HepG2 (cell line): ENCODE results near the gene GCDH. TPM values are rescaled to one million over a fixed set of nuclear protein-coding genes. Genes with fewer than 3 reads are reported as not detected.

Source experiments
- EP300 ChIP-seq, 3 experiments: sonication (generic) in 1 of 3; formaldehyde crosslinking in 1 of 3; IDR thresholded peaks; 2 replicates each; pipeline versions ENCODE4 v1.5.1 to v1.6.1; 2011 to 2020; ENCODE audit warnings: low read depth in 2 of 3, low read length in 2 of 3, borderline replicate concordance in 1 of 3, improper control_type of control experiment in 1 of 3, mild to moderate bottlenecking in 1 of 3, missing genetic modification reagents in 1 of 3, moderate library complexity in 1 of 3
- ERF ChIP-seq: IDR thresholded peaks from 2 replicates; pipeline ENCODE4 v1.6.1; 2018; ENCODE audit warnings: missing biosample characterization, missing genetic modification reagents
- FOXM1 ChIP-seq: sonication (generic); formaldehyde crosslinking; IDR thresholded peaks from 2 replicates; pipeline ENCODE4 v1.5.0; 2020; ENCODE audit warnings: missing genetic modification reagents
- KMT2B ChIP-seq: IDR thresholded peaks from 2 replicates; pipeline ENCODE4 v1.6.1; 2016; ENCODE audit warnings: missing genetic modification reagents, missing compliant biosample characterization
- MAF1 ChIP-seq: sonication (generic); formaldehyde crosslinking; IDR thresholded peaks from 2 replicates; pipeline ENCODE4 v1.5.0; 2020; ENCODE audit warnings: missing genetic modification reagents, borderline replicate concordance
- MEIS2 ChIP-seq: sonication (generic); formaldehyde crosslinking; IDR thresholded peaks from 2 replicates; pipeline ENCODE4 v1.9.0; 2021; ENCODE audit warnings: mild to moderate bottlenecking, missing genetic modification reagents
- NFYB ChIP-seq: sonication (generic); formaldehyde crosslinking; IDR thresholded peaks from 2 replicates; pipeline ENCODE4 v1.4.0; 2020; ENCODE audit warnings: missing genetic modification reagents
- NR2F2 ChIP-seq: IDR thresholded peaks from 2 replicates; pipeline ENCODE4 v1.6.1; 2012; ENCODE audit warnings: low read depth, inconsistent platforms, borderline replicate concordance
- RFXAP ChIP-seq: sonication (generic); formaldehyde crosslinking; IDR thresholded peaks from 2 replicates; pipeline ENCODE4 v1.4.0; 2020; ENCODE audit warnings: missing genetic modification reagents, borderline replicate concordance
- ZFP91 ChIP-seq: sonication (generic); formaldehyde crosslinking; IDR thresholded peaks from 2 replicates; pipeline ENCODE4 v1.9.0; 2022; ENCODE audit warnings: missing genetic modification reagents, mild to moderate bottlenecking, borderline replicate concordance
- ZNF577 ChIP-seq: sonication (generic); formaldehyde crosslinking; IDR thresholded peaks from 2 replicates; pipeline ENCODE4 v1.4.0; 2020; ENCODE audit warnings: mild to moderate bottlenecking, low read depth, missing genetic modification reagents, borderline replicate concordance
- ZNF607 ChIP-seq: sonication (generic); formaldehyde crosslinking; IDR thresholded peaks from 2 replicates; pipeline ENCODE4 v1.5.1; 2020; ENCODE audit warnings: missing genetic modification reagents, mild to moderate bottlenecking, borderline replicate concordance
- ZNF629 ChIP-seq: sonication (generic); formaldehyde crosslinking; conservative IDR thresholded peaks from 2 replicates; pipeline ENCODE4 v1.5.0; 2020; ENCODE audit warnings: missing genetic modification reagents
- ZNF720 ChIP-seq: sonication (generic); formaldehyde crosslinking; IDR thresholded peaks from 2 replicates; pipeline ENCODE4 v1.4.0; 2020; ENCODE audit warnings: missing genetic modification reagents
- ZNF749 ChIP-seq: sonication (generic); formaldehyde crosslinking; IDR thresholded peaks from 2 replicates; pipeline ENCODE4 v1.8.0; 2022; ENCODE audit warnings: mild to moderate bottlenecking, missing genetic modification reagents, moderate library complexity, borderline replicate concordance
- ZNF841 ChIP-seq: sonication (generic); formaldehyde crosslinking; IDR thresholded peaks from 2 replicates; pipeline ENCODE4 v1.8.1; 2023; ENCODE audit warnings: missing genetic modification reagents, borderline replicate concordance
- ZNF879 ChIP-seq: sonication (generic); formaldehyde crosslinking; IDR thresholded peaks from 2 replicates; pipeline ENCODE4 v1.8.1; 2023; ENCODE audit warnings: missing genetic modification reagents
- ZSCAN20 ChIP-seq: sonication (generic); formaldehyde crosslinking; IDR thresholded peaks from 2 replicates; pipeline ENCODE4 v1.4.0; 2020; ENCODE audit warnings: missing genetic modification reagents, mild to moderate bottlenecking, borderline replicate concordance
- polyA plus RNA-seq, 8 experiments: library from polyadenylated mRNA; depleted of rRNA in 3 of 8; stranded (reverse) in 7 of 8; unstranded in 1 of 8; fragments of >200 nt; fragmentation: Illumina TruSeq in 4 of 8; extraction: Trizol in 4 of 8; gene quantifications; 2 replicates each; pipeline versions ENCODE4 v1.2.1 to v1.2.3, GENCODE V29; 2011 to 2016; ENCODE audit warnings: low read depth in 4 of 8, missing spikeins in 1 of 8, mixed read lengths in 1 of 8; ENCODE audit not compliant: insufficient read depth in 1 of 8
- total RNA-seq, 5 experiments: library from RNA; depleted of rRNA; stranded (reverse); fragments of >200 nt; fragmentation: Illumina TruSeq; extraction: Trizol; gene quantifications; 2 replicates each; pipeline ENCODE4 v1.2.3, GENCODE V29; 2016; ENCODE audit warnings: low read depth in 1 of 5
- TF ChIP-seq, protein P1 (sequence below): sonication (generic); formaldehyde crosslinking; IDR thresholded peaks from 2 replicates; pipeline ENCODE4 v1.4.0; 2020; ENCODE audit warnings: missing genetic modification reagents, borderline replicate concordance
- TF ChIP-seq, protein P2 (sequence below): sonication (generic); formaldehyde crosslinking; IDR thresholded peaks from 2 replicates; pipeline ENCODE4 v1.4.0; 2020; ENCODE audit warnings: mild to moderate bottlenecking, missing genetic modification reagents

The GCDH gene
- total and polyA plus RNA-seq, 2 of the 13 experiments (the other 11 are each of a cell fraction or from before 2014, with no cell fraction given): 15.1 to 38.0 TPM

- 0 out of 2 replicates have a peak, but pooled peaks have one; percentile 28 for TF ChIP-seq ZNF607
- TF ChIP-seq FOXM1 (CRISPR knock-in tag): no peak
- no peak for TF ChIP-seq NR2F2
- peak; percentile 91 for TF ChIP-seq ZNF629 (CRISPR knock-in tag)
- TF ChIP-seq ZNF749 (CRISPR knock-in tag): 0 out of 2 replicates have a peak, but pooled peaks have one; percentile 40
- TF ChIP-seq, protein P1, sequence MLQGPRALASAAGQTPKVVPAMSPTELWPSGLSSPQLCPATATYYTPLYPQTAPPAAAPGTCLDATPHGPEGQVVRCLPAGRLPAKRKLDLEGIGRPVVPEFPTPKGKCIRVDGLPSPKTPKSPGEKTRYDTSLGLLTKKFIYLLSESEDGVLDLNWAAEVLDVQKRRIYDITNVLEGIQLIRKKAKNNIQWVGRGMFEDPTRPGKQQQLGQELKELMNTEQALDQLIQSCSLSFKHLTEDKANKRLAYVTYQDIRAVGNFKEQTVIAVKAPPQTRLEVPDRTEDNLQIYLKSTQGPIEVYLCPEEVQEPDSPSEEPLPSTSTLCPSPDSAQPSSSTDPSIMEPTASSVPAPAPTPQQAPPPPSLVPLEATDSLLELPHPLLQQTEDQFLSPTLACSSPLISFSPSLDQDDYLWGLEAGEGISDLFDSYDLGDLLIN (CRISPR knock-in tag): no peak
- TF ChIP-seq ZNF879: no peak
- no peak for TF ChIP-seq MAF1
- TF ChIP-seq ZNF720 (CRISPR knock-in tag): no peak
- TF ChIP-seq ZSCAN20 (CRISPR knock-in tag): no peak
- TF ChIP-seq ZNF841 (CRISPR knock-in tag): no peak
- no peak for TF ChIP-seq ZNF577 (CRISPR knock-in tag)
- TF ChIP-seq, protein P2, sequence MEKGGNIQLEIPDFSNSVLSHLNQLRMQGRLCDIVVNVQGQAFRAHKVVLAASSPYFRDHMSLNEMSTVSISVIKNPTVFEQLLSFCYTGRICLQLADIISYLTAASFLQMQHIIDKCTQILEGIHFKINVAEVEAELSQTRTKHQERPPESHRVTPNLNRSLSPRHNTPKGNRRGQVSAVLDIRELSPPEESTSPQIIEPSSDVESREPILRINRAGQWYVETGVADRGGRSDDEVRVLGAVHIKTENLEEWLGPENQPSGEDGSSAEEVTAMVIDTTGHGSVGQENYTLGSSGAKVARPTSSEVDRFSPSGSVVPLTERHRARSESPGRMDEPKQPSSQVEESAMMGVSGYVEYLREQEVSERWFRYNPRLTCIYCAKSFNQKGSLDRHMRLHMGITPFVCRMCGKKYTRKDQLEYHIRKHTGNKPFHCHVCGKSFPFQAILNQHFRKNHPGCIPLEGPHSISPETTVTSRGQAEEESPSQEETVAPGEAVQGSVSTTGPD (CRISPR knock-in tag): no peak
- TF ChIP-seq RFXAP (CRISPR knock-in tag): no peak
- TF ChIP-seq ZFP91: no peak
- TF ChIP-seq NFYB (CRISPR knock-in tag): no peak
- TF ChIP-seq KMT2B (CRISPR knock-in tag): no peak
- no peak for TF ChIP-seq ERF
- no peak for TF ChIP-seq EP300 (IDR thresholded peaks at IDR 0.05; ENCODE audit: low read depth in 2 of 2, low read length in 2 of 2)
- TF ChIP-seq EP300 (CRISPR knock-in tag; IDR thresholded peaks at IDR 0.05; ENCODE audit: borderline replicate concordance): no peak
- no peak for TF ChIP-seq MEIS2 (CRISPR knock-in tag)
These were observed 41.7 kb downstream of the GCDH start (continued) for GRCh38 chr19:12932392-12933286.
